ENCODE results near the gene TMEM94.

- no peak for TF ChIP-seq CTCF (IDR thresholded peaks at IDR 0.05)
- no peak for TF ChIP-seq POLR2A (IDR thresholded peaks at IDR 0.05)
Observed at GRCh38 chr17:75503337-75503950, 47.0 kb downstream of the TMEM94 start.
